Activated T-helper 9 cell treated with anti-CD3 and anti-CD28 coated beads, Interleukin-2, amount 50 U/mL, for 16 hours (primary cell): Measurements from ENCODE around the gene SAPCD2.

Experiments
- DNase-seq: peaks from one replicate; pipeline ENCODE4 v3.0.0-alpha.2; 2020; ENCODE audit warnings: low read depth

Gene SAPCD2

GRCh38 chr9:137031904-137032640, 38.3 kb downstream of the SAPCD2 start, which contains the start of gene FUT7:
TSS of gene FUT7 (minus strand) at chr9:137032088. CDS start at chr9:137031991, 97 bp downstream.
- DNase-seq: peak; percentile 19

GRCh38 chr9:137030538-137031527, 39.5 kb downstream of the SAPCD2 start:
- DNase-seq: peak; percentile 41

- DNase-seq: no peak
Observed at GRCh38 chr9:137030006-137030405, 40.4 kb downstream of the SAPCD2 start.

GRCh38 chr9:137029058-137029936, 41.1 kb downstream of the SAPCD2 start:
- DNase-seq: peak; percentile 66

- DNase-seq: peak; percentile 64
Observed at GRCh38 chr9:137028263-137029057, 41.9 kb downstream of the SAPCD2 start.

- no peak for DNase-seq
Observed at GRCh38 chr9:137027369-137028262, 42.7 kb downstream of the SAPCD2 start, which contains the start of gene ABCA2. TSS of gene ABCA2 (minus strand) at chr9:137028237. CDS start at chr9:137028140, 97 bp downstream.

- no peak for DNase-seq
Observed at GRCh38 chr9:137026828-137027227, 43.5 kb downstream of the SAPCD2 start.

- no peak for DNase-seq
Observed at GRCh38 chr9:137026384-137026783, 44.0 kb downstream of the SAPCD2 start.

GRCh38 chr9:137025517-137025966, 44.8 kb downstream of the SAPCD2 start:
- DNase-seq: no peak

GRCh38 chr9:137023583-137023991, 46.8 kb downstream of the SAPCD2 start:
- no peak for DNase-seq

GRCh38 chr9:137023157-137023556, 47.2 kb downstream of the SAPCD2 start:
- DNase-seq: no peak

GRCh38 chr9:137022662-137023008, 47.7 kb downstream of the SAPCD2 start:
- no peak for DNase-seq

GRCh38 chr9:137021979-137022661, 48.2 kb downstream of the SAPCD2 start:
- DNase-seq: peak; percentile 63

- no peak for DNase-seq
Observed at GRCh38 chr9:137021568-137021978, 48.8 kb downstream of the SAPCD2 start.

GRCh38 chr9:137020771-137021567, 49.4 kb downstream of the SAPCD2 start:
- DNase-seq: no peak

- DNase-seq: no peak
Observed at GRCh38 chr9:137019891-137020683, 50.3 kb downstream of the SAPCD2 start.

- no peak for DNase-seq
Observed at GRCh38 chr9:137018761-137019559, 51.4 kb downstream of the SAPCD2 start.
